ENCODE measurements around the gene RAB8B.
A peak's percentile ranks its signal among the peaks of the same experiment; 100 is the strongest.
"Not testable (repeated sequence)": the region's sequence is repeated elsewhere in the genome, so short reads cannot be mapped to it uniquely, and the experiment has no call there.

Gene RAB8B

GRCh38 chr15:63210151-63211091 is 21.0 kb downstream of the RAB8B start:
- peak in 1 of 6 experiments; percentile 16 for DNase-seq

DNA sequence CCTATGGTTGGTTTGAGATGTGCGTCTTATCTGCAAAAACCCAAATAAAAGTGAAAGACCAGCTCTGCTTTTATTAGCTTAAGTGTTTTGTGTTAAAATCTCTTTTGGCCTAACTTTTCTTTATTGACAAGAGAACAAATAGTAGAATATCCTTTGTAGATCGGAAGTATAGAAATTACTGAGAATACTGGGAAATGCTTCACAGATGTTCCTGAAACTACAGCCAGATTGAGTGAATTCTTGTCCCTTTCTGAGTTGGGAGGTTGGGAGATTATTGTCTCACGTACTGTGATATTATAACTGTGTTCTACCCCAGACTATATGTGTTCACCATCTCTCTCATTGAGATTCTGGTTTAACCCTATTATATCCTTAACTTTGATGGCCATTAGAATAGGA is 21.7 kb downstream of the RAB8B start:
- DNase-seq = no peak

DNA sequence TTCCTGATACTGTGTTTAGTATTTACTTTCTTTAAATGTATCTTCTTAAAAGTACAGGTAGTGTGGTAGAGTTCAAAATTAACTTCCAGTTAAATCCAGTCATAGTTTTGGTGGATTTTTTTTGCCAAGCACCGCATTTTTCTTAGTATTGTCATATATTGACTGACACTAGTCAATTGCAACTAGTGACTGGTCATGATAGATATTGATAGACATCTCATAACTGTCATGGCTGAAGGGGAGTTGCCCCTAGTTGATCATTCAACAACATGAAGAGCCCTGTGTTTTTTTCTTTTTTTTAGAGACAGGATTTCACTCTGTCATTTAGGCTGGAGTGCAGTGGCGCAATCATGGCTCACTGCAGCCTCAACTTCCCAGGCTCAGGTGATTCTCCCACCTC is 22.1 kb downstream of the RAB8B start:
- DNase-seq = no peak

GRCh38 chr15:63212050-63213004 is 22.9 kb downstream of the RAB8B start:
- peak in 1 of 6 experiments; percentile 1 for DNase-seq

- no peak for DNase-seq
Measured at GRCh38 chr15:63218100-63218808, 28.8 kb downstream of the RAB8B start.

DNA sequence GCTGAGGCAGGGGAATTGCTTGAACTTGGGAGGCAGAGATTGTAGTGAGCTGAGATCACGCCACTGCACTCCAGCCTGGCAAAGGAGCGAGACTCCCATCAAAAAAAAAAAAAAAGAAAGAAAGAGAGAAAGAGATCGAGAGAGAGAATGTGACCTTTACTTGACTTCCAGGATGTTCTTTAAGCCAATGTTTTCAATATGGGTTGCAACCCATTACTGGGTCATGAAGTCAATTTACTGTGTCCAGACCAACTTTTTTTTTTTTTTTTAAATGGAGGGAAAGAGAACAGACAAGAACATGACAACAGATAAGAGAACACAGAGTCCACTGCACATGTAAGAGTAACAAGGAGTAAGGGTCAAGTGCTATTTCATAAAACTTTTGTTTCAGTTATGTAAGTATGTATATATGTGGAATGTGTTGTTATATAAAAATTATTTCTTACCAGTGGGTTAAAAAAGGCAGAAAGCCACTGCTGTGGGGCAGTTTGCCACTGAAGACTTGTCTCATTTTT is 29.8 kb downstream of the RAB8B start:
- DNase-seq = no peak

GRCh38 chr15:63221346-63221745 is 31.9 kb downstream of the RAB8B start:
- DNase-seq = no peak

DNA sequence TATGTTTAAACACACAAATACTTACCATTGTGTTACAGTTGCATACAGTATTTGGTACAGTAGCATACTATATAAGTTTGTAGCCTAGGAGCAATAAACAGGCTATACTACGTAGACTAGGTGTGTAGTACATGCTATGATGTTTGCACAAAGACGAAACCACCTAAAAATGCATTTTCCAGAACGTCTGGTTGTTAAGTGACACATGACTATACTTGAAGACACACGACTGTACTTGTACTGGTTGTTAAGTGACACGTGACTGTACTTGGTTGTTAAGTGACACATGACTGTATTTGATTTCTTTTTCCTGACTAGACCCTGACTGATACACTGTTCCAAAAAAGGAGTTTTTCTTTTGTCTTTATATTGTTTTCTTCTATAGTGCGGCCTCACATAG is 34.1 kb downstream of the RAB8B start:
- DNase-seq = no peak

GRCh38 chr15:63225381-63225780 is 36.0 kb downstream of the RAB8B start:
- DNase-seq = no peak

DNA sequence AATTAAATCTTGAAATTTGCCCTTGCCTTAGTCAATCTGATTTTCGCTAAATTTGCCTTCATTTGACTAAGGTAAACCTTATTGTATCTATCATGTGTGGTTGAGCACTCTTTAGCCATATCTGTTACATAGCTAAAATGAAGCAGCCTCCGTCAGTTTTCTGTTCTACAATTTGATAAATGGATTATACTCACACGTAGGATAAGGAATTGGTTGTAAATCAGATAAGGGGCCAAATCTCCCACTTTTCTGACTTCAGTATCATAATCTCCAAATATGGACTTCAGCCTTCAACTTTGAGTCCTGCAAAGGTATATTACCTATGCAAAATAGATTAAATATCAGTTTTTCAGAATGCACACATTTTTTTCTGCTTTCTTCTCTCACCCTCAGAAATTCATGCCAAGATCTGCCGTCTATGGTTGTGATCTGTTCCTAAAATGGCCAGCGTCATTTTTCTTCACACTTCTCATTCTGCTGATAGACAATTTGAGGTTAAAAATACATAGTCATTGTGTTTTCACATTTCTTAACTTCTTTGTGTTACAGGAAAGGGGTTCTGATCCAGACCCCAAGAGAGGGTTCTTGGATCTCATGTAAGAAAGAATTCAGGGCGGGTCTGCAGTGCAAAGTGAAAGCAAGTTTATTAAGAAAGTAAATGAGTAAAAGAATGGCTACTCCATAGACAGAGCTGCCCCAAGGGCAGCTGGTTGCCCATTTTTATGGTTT is 36.9 kb downstream of the RAB8B start:
- peak in 1 of 6 experiments; percentile 2 for DNase-seq

DNA sequence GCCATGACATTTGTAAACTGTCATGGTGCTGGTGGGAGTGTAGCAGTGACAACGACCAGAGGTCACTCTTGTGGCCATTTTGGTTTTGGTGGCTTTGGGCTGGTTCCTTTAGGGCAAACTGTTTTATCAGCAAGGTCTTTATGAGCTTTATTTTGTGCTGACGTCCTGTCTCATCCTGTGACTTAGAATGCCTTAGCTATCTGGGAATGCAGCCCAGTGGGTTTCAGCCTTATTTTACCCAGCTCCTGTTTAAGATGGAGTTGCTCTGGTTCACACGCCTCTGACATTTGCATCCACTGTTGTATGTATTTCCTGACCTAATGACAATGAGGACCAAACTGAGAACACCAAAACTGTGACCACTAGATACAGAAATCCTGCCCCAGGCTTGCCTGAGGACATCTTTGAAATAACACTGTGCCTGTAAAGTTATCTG is 37.6 kb downstream of the RAB8B start:
- no peak for DNase-seq

DNA sequence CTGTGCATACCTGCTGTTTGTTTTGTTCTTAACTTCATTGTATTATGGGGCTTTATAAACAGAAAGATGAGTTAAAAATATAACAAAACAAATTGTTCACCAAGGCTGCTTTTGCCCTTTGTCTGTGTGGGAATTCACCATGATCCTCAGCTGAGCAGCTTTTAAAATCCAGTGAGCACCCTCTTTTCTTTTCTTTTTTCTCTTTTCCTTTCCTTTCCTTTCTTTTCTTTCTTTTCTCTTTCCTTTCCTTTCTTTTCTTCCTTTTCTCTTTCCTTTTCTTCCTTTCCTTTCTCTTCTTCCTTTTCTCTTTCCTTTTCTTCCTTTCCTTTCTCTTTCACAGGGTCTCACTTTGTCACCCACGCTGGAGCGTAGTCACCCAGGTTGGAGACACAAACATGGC is 38.3 kb downstream of the RAB8B start:
- no peak for DNase-seq

DNA sequence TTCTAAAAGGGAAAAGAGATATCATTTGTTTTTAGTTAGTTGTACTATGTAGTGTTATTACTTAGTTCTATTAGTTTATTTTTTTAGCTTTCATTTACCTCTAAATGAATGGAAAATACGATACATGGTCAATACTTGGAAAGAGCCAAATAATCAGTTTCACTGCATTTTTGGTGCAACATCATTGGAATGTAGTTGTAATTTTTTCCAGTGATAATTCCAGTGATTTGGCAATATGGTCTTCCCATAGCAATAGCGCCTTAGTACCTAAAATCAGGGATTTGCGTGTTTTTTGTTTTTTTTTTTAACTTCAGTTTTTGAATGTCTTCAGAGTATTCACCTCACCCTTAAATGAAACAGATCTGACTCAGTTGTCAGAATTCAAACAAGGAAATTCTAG is 41.8 kb downstream of the RAB8B start:
- no peak for DNase-seq

DNA sequence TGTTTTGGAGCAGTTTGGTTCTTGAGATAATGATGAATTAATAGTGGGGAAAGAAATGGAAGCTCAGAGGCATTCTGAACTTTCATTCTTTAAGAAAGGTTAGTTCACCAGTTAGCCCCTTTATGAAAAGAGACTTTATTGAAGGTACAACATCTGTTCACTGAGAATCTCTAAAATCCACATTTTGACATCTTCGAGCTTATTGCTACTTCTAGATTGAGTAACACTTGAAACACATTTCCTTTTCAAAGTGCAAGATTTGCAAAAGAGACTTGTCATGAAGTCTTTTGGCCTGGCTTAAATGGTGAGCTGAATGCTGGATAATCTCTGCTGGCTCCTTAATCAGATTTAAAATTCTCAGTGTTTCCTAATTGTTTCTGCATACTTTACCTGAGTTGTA is 42.3 kb downstream of the RAB8B start:
- no peak for DNase-seq

DNA sequence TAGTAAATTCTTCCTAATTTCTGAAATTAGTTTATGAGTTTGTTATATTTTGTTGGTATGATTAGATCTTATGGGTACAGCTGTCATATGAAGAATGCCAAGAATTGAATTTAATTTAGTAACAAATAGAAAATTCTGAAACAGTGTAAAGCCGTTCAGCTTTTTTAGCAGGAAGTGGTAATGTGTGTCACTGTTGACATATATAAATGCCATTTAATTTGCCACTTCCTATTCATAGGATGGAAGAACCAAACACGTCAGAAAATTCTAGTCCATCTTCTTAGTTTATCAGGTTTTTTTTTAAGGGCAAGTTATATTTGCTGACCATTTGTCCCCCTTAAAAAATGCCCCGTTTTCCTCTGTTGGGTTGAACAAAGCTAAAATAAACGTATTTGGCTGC is 43.0 kb downstream of the RAB8B start:
- DNase-seq = peak in 3 of 6 experiments; percentile 14 to 29 (median 29)

GRCh38 chr15:63232943-63233342 is 43.5 kb downstream of the RAB8B start:
- DNase-seq = no peak

- DNase-seq = no peak
Measured at GRCh38 chr15:63233667-63234423, 44.4 kb downstream of the RAB8B start.

- no peak for DNase-seq
Measured at GRCh38 chr15:63234451-63234870, 45.1 kb downstream of the RAB8B start.

DNA sequence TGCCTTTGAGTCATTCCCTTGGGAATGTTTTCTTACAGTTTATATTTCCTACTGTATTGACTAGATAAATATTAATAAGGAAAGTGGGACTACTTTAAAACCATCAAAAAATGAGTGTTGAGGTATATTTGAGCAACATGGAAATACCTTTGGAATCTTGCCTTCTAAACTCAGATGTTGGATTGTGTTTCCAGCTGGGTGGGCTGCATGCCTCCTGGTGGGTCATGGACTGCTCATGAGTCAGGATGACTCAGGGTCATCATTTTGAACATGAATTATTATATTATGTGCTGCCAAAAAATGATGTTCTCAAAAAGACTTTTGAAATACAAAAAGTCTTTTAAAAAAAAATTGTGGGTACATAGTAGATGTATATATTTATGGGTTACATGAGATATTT is 46.9 kb downstream of the RAB8B start:
- no peak for DNase-seq

GRCh38 chr15:63237086-63237485 is 47.7 kb downstream of the RAB8B start:
- not testable (repeated sequence) for DNase-seq

GRCh38 chr15:63238171-63238570 is 48.8 kb downstream of the RAB8B start:
- no peak for DNase-seq

Measured in stimulated activated naive CD4-positive, alpha-beta T cell (primary cell).